ENCODE results near the gene ADRM1.

The ADRM1 gene

GRCh38 chr20:62314711-62315302, 12.0 kb downstream of the ADRM1 start:
- TF ChIP-seq CTCF (IDR thresholded peaks at IDR 0.05), result no peak

GRCh38 chr20:62315773-62316172, 13.0 kb downstream of the ADRM1 start:
- TF ChIP-seq CTCF (IDR thresholded peaks at IDR 0.05), result no peak

GRCh38 chr20:62316331-62317166, 13.8 kb downstream of the ADRM1 start:
- TF ChIP-seq CTCF (IDR thresholded peaks at IDR 0.05), result no peak

- no peak for TF ChIP-seq CTCF (IDR thresholded peaks at IDR 0.05)
Observed at GRCh38 chr20:62317167-62317655, 14.4 kb downstream of the ADRM1 start.

GRCh38 chr20:62318400-62319345, 15.9 kb downstream of the ADRM1 start:
- no peak for TF ChIP-seq CTCF (IDR thresholded peaks at IDR 0.05)

GRCh38 chr20:62319346-62319909, 16.6 kb downstream of the ADRM1 start:
- TF ChIP-seq CTCF (IDR thresholded peaks at IDR 0.05), result no peak
